HG02759 (cell line): ENCODE measurements around the gene ZFYVE9.

ENCODE experiments used
- ATAC-seq: cut with Tn5 transposase; IDR thresholded peaks from one replicate; pipeline ENCODE4 v1.9.1; 2021; ENCODE audit warnings: mild to moderate bottlenecking, moderate library complexity; ENCODE audit not compliant: unreplicated experiment

ZFYVE9 gene

DNA sequence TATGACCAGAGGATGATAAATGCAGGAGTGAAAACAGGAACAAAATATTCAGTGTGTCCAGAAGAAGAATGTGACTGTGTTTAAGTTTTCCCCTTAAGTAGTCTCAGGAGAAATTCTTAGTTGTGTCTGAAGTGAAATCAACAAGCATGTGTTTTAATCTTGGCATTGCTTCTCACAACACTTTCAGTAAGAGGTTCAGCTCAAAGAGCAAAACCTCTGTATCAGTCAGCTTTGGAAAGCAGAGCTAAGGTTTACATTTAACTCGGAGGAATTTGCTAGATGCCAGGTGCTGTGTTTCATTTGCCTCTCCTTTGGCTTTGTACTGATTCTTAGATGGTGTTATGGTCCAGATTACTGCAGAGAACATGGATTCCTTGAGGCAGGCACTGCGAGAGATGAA is 195.6 kb downstream of the ZFYVE9 start:
- no peak for ATAC-seq

DNA sequence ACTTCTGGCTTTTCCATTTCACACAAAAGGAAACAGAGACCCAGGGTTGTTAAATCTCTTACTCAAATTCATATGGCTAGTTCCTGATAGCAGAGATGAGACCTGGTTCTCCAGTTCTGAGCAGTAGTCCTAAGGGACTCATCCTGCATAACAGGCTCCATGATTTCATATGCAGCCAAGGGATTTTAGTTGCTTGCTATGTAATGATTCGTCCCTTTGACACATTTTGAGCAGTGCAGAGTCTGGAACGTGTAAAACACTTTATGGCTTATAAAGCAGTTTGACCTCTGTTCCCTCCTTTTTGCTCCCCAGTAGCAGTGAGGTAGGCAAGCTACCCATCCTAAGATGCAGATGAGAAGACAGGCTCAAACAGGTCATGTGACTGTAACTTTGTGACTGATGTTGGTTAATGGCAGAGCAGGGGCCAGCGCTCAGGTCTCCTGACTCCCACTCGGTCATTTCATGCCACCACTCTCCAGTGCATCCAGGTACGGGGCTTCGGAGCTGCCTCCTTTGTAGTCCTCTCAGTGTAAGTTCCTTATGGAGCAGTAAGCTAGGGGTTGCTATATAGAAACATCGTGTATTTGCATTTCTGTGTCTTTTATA is 199.9 kb downstream of the ZFYVE9 start:
- ATAC-seq = no peak

DNA sequence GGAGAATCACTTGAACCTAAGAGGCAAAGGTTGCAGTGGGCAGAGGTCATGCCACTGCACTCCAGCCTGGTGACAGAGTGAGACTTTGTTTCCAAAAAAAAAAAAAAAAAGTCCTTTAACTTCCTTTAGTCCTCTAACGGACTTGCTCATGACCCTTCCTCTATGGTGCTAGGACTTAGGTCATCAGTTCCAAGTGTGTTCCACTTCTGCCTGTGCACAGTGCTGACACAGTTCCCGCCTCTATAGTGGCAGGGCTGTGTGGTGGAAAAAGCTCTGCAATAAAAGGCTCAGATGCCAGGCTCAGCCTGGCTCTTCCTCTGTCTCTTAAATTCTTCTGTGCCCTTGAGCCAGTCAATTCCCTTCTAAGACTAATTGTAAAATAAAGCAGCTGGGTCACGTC is 202.1 kb downstream of the ZFYVE9 start:
- no peak for ATAC-seq

DNA sequence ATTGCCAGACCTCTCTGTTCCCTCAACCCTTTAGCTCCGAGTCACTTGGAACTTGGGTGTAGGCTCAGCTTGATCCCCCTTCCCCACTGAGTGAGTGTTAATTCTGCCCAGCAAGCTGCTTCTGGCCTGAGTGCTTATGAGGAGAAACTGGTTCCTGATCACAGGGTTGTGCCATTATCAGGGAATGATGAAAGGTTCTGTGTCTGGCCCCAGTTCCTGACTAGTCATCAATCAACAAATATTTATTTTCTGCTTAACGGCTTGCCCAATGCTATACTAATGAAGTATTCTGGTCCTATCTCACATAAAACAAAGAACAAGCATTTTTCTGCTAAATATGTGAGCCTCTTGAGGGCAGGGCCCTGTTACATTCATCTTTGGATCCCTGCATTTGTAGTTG is 203.4 kb downstream of the ZFYVE9 start:
- no peak for ATAC-seq

DNA sequence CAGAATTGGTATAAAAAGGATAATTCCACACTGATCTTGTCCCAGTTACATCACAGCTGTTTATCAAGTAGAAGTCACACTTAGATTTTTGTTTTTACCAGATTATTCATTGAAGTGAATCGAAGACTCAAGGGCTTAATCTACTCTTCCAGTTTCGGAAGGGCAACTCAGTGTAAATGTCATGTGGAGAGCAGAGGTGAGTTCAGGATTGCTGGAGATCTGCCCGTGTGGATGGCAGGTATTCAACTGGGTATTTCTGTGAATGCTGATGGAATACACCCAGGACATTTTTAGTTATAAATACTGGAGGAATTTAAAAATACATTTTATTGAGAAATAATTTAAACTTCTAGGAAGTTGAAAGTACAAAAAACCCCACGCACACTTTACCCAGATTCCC is 204.8 kb downstream of the ZFYVE9 start:
- no peak for ATAC-seq

DNA sequence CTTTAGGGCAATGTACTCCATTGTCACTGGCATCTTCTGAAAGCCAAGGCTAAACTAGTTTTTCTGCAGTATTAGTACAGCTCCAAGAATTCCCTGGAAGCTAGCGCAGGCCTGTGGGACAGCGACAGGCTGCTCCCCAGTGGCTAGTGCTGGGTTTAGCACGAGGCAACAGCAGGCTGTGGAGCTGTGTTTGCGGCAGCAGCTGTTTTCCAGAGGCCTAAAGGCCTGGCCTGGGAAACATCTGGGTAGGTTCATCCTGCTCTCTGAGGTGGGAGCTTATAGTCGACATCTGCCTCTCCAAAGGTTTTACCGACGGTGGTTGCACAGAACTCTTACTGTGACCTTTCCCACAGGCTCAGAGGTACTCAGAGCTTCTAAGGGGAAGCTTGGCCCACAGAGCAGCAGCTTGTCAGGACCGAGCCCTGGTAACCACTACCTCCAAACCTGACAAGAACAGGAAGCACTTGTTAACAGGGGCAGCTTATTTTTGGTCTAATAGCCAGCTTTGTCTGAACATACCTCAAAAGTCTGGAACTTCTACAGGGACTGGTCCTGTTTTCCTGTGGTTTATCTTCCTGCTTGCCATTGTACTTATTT is 206.9 kb downstream of the ZFYVE9 start:
- no peak for ATAC-seq

DNA sequence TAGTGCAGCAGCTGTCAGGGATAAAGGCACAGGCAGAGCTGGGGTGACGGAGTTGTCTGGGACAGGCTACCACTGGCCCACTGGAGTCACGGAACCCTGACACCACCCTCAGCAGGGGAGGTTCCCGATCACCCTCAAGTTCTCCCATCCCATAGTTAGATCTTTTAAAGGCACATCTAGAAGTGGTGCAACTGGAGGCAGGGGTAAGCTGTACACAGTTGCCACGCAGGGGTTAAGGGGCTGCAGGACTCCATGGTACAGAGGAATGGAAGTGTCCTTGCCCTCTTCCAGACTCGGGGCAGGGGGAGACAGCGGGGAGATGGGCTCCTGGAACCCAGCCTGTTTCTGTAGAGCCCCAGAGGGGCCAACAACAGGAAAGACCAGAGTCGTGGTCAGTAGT is 210.8 kb downstream of the ZFYVE9 start:
- no peak for ATAC-seq

DNA sequence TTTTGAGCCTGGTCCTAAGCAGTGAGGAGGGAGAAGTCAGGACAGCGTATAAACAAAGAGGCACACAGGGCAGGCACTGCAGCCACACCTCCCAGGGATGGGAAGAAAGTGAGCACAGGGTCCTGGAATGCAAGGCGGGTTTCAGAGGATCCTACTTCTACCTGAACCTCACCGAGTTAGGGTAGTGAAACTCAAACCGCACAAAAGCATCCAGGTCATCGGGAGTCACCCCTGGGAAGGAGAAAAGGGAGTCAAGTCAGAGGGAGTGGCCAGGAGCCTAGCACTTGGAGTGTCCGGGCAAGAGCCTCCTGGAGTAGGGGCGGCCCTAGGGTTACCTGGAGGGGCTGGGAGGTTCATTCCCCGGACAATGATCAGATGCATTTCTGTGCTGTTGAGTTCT is 213.5 kb downstream of the ZFYVE9 start:
- no peak for ATAC-seq

DNA sequence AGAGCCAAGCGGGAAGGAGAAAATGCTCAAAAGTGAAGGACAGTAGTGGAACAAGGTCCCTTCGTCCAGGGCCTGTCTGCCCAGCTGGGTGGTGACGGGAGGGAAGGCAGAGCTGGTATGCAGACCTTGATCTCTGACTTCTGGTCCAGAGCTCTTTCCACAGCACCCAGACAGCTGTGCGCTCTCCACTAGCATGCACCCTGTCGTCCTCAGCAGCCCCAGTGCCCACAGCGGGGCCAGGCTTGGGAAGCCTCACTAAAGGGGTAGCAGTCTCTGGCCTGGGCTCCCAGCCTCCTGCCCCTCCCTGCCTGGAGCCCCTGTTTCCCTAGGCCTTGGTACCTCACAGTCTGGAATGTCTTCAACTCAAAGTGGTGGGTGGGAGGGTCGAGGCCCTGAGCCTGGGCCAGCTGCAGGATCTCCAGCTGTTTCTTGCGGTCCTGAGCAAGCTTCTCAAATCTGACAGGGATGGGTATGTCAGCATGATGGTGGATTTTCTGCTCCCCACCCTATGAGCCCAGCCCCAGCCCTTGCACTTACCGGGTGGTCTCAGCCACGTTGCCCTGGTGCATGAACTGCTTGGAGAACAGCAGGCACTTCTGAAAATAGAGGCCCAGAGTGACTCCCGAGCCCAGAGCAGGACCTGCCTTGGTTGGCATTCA is 214.1 kb downstream of the ZFYVE9 start:
- ATAC-seq = no peak

DNA sequence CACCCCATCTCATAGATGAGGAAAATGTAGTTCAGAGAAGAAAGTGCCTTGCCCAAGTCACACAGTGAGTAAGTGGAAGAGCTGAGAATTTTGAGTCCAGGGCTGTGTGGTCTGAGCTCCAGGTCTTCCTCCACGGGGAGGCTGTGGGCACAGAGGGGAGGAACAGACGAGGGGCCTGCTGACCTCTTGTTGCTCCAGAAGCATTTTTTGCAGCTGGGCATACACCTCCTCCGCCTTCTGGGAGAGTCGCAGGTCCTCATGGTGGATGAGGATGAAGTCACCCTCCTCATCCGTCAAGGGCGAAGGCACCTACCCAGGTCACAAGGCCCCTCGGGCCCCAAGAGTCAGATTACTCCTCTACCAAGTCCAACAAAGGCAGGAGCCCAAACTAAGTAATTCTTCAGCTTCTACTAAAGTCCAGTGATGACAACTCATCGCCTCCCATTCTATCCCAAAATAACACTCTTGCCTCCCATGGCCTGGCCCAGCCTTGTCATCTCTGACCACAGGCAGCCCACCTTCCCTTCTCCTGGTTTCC is 215.0 kb downstream of the ZFYVE9 start:
- no peak for ATAC-seq

DNA sequence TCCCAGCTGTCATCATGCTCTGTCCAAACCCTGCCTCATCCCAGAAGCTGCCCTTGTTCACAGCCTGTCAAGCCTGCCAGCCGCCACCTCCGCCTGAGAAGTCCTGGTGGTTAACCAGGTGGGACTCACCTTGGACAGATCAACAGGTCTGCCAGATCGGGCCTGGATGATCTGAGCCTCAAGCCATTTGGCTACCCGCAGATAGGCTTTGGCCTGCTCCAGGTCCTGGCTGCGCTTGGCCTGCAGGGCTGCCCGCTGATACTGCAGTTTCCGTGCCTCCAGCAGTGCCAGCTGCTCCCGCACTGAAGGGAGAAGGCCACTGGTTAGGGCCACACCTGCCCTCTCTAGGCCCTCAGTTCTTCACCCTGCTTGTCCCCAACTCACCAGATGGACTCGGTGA is 215.5 kb downstream of the ZFYVE9 start:
- ATAC-seq = no peak

DNA sequence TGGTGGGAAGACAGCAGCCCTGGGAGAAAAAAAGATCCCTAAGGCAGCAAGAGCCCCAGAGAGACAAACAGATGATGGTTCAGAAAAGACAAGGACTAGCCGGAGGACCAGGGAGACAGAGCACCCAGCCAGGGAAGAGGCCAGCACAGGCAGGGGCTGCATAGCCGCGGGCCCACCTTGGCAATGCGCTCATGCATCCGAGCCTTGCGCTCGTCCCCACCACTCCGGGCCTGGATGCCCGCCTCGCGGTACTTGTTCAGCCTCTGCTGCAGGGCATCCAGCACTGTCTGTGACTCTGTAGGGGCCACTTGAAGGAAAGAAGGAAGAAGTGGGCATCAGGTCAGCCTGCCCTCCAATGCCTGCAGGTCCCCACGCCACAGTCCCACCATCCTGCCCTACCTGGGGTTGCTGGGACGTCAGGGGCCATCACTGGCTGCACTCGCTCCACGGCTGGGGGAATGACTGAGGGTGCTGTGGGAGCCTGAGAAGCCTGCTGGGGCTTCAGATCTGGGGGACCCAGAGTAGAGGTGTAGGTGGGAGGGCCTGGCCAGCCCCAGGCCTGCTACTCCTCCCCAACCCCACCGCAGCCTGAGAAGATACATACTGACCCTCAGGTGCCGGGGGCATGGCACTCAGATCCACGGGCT is 217.1 kb downstream of the ZFYVE9 start:
- no peak for ATAC-seq

DNA sequence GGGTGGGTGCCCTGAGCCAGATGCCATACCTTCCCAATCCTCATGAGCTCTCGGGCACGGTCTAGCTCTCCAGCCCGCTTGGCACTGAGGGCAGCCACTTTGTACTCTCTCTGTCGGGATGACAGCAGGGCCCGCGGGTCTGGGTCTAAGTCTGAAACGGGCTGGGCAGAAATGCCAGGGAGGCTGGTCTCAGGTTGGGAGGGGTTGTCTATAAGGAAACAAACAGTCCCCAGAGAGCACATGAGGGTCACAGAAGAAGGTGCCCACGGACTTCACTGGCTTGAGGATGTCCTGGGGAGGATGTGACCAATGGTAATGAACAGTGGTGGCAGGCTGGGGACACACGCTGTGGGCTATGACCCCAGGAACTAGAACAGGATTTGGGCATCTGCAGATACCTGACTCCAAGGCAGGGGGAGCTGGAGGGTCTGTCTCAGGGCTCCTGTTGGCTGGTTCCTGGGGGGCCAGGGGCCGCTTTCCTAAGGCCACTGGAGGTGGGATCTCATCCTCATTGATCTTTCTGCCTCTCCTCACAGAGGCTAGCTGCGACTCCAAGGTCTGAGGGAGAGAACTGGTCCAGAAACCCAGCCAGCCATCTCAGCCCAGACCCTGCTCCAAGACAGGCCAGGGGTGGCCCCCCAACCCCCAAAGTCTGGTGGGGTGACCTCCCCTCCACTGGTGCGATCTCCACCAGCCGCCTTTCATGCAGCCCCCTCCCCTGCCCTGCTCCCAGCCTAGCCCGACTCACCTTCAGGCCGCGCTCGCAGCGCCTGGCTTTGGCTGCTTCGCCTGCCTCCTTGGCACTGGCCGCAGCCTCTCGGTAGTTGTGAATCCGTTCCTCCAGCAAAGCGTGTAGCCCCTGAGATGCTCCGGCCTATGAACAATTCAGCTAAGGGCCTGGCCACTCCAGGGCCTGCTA is 218.0 kb downstream of the ZFYVE9 start:
- no peak for ATAC-seq

DNA sequence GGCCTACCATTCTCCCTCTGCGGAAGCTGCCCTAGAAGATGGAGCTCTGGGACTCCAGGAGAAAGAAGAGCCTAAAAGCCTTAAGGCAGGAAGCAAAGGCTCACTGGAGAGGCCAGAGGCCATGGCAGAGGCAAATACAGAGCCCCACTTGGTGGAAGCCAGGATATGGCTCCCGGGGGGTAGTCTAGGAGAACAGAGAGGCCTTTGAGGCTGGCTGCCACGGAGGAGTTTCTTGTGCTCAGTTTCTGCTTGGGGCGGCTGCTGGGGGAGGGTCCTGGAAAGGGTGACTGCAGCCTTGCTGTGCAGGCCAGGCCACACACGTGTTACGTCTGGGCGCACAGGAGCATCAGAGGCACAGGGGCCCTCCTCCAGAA is 218.7 kb downstream of the ZFYVE9 start:
- ATAC-seq = no peak

DNA sequence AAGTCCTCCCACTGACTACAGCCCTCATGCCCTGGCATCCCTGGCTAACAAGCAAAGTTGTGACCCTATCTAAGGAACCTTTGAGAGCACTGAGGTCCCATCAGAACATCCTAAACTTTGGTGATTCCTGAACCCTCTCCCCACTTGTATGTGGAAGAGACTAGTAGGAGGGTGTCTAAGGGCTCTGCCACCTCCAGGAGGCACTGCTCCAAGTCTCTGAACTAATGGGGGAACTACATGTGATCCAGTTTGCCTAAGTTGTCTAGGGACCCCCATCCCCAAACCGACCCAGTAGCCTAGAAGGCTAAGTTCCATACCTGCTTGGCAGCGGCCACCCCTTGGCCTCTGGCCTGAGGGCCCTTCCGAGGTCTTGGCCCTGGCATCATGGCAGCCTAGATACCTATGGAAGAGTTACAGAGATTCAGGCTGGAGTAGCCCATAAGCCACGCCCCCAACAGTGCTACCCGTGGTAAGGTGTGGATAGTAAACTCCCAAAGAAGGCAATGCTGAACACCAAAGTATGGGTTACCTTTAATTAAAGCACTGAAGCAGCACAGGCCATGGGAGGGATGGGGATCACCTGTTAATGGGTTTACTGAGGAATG is 222.4 kb downstream of the ZFYVE9 start:
- no peak for ATAC-seq

DNA sequence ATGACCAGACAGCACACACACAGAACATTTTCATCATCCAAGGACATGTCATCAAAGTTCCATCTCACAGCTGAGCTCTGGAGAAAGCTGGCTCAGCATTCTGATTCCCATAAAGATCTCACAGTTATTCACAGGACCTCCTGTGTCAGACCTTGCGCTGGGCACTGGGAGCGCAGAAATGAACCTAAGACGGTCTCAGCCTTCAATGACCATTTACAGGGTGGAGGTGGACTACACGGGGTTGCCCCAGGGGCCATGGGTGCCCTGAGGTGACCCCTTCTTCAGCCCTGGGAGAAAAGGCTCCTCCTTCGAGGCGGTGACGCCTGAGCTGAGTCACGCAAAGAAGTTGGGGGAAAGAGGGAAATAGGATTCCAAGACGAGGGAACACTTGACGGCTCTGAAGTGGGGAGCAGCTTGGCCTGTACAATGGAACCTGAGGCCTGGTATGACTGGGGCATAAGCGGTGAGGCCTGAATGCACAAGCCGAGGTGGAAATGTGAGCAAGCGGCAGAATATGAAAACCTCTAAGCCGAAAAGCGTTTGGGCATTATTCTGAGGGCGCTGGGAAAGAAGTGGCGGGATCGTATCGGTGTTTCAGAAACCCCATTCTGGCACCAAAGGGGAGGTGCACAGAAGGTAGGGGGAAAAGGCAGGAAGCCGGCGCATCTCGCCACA is 223.3 kb downstream of the ZFYVE9 start:
- no peak for ATAC-seq

DNA sequence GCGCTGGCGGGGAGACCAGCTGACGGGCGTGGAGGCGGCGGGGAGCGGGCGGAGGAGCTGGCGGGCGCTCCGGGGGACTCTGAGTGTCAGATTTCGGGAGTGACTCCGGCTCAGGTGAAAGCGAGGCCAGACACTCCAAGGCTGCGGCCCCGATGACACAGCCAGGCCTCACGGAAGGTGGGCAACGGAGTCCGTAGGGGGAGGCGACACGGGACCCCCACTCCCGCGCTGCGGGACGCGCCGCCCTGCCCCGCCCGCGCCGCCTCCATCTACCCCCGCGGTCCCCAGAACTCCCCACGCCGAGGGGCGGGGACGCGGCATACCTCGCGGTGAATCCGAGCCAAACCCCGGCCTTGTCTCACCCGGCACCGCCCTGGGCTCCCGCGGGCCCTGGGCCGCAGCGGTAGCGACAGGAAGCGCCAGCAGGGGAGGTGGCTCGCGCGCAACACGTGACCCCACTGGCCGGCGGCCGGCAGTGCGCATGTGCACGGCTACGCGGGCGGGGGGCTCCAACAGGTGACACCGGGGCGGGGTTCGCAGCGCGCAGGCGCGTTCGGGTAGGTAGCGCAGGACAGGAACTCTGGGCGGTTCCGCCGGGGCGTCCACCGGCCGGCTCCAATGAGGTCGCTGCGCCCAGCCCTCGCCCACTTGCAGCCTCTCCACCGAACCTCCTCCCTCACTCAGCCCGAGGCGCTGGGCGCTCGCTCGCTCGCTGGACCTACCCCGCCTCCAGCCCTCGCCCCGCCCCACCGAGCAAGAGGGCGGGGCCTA is 224.0 kb downstream of the ZFYVE9 start, which contains the start of gene CC2D1B:
Gene CC2D1B, minus strand, starts transcription at position 460 of the 771 bp plus-strand sequence. CDS start 1,585 bp downstream, outside the sequence.
- peak; percentile 94 for ATAC-seq

DNA sequence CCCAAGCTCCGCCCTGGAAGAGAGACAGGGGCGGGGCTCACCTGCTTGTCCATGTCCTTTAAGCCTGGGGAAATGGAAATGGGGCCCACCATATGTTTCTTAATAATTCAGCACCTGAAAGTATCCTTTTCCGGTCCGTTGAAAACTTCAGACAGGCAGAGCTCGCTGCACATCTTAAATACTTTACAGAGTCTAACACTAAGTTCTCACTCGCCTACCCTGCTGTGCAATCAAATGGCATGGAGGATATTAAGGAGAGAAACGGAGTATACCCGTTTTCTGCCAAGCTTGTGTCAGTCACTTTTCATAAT is 224.6 kb downstream of the ZFYVE9 start:
- no peak for ATAC-seq

DNA sequence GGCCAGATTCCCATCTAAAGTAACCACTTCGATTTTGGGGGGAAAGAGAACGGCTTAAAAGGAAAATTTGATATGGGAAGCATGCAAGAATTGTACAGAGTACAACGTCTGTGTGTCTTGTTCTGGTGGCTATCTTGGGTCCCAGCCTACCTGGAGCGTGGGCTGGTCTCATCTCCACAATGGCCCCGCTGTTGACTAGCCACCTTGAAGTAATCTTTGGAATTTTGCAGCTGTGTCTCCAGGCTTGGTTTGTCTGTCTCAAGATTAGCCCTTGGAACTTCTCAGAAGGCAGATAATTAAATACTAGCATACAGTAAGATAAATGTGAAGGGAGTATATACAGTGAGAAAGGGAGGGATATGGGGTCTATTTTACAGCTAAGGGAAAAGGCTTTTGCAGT is 225.4 kb downstream of the ZFYVE9 start:
- ATAC-seq = no peak
